Urothelium cell line (cell line): ENCODE measurements around the gene BHMT.
A peak's percentile ranks its signal among the peaks of the same experiment; 100 is the strongest.
"Not testable (repeated sequence)": the region's sequence is repeated elsewhere in the genome, so short reads cannot be mapped to it uniquely, and the experiment has no call there.

ENCODE experiments used
- DNase-seq: peaks from one replicate; pipeline ENCODE4 v3.0.0; 2011; ENCODE audit warnings: low spot score, mixed read lengths
- FAIRE-seq: peaks from 2 replicates; lab custom pipeline; 2011; peaks lifted over from hg19 to GRCh38; lab: Jason Lieb, UNC

BHMT gene

GRCh38 chr5:79111960-79112702 lies 522 bp downstream of the BHMT start:
- DNase-seq (no peak), FAIRE-seq (no peak)

GRCh38 chr5:79112703-79113058 lies 1.1 kb downstream of the BHMT start:
- FAIRE-seq (no peak), DNase-seq (no peak)

GRCh38 chr5:79119486-79119885 lies 7.9 kb downstream of the BHMT start:
- no peak for DNase-seq
- FAIRE-seq, result no peak

- DNase-seq, result no peak
- no peak for FAIRE-seq
These were observed 8.6 kb downstream of the BHMT start for GRCh38 chr5:79120221-79120620.

- no peak for FAIRE-seq
- DNase-seq, result no peak
These were observed 11.4 kb downstream of the BHMT start for GRCh38 chr5:79122973-79123372.

- FAIRE-seq (no peak), DNase-seq (no peak)
These were observed 13.0 kb downstream of the BHMT start for GRCh38 chr5:79124607-79125006.

- no peak for FAIRE-seq
- no peak for DNase-seq
These were observed 19.2 kb downstream of the BHMT start for GRCh38 chr5:79130781-79131180.

GRCh38 chr5:79133121-79133656 lies 21.6 kb downstream of the BHMT start:
- DNase-seq, result no peak
- FAIRE-seq, result no peak

- DNase-seq, result peak; percentile 62
- peak; percentile 74 for FAIRE-seq
These were observed 22.2 kb downstream of the BHMT start for GRCh38 chr5:79133657-79134451.

- DNase-seq (no peak), FAIRE-seq (no peak)
These were observed 24.4 kb downstream of the BHMT start for GRCh38 chr5:79135790-79136553.

- FAIRE-seq (no peak), DNase-seq (no peak)
These were observed 25.0 kb downstream of the BHMT start for GRCh38 chr5:79136618-79137017.

- no peak for FAIRE-seq
- DNase-seq, result no peak
These were observed 28.9 kb downstream of the BHMT start for GRCh38 chr5:79140553-79140952.

GRCh38 chr5:79143684-79144379 lies 32.2 kb downstream of the BHMT start:
- FAIRE-seq (no peak), DNase-seq (peak; percentile 35)

- no peak for FAIRE-seq
- DNase-seq, result no peak
These were observed 35.5 kb downstream of the BHMT start for GRCh38 chr5:79147076-79147475.

GRCh38 chr5:79149433-79149832 lies 37.8 kb downstream of the BHMT start:
- FAIRE-seq (no peak), DNase-seq (no peak)

- no peak for FAIRE-seq
- DNase-seq, result no peak
These were observed 40.5 kb downstream of the BHMT start for GRCh38 chr5:79151942-79152671.

GRCh38 chr5:79157305-79157704 lies 45.7 kb downstream of the BHMT start:
- FAIRE-seq, result no peak

GRCh38 chr5:79161647-79162046 lies 50.0 kb downstream of the BHMT start:
- DNase-seq, FAIRE-seq: not testable (repeated sequence)

More at GRCh38 chr5:79157305-79157704, 45.7 kb downstream of the BHMT start:
- DNase-seq, result no peak

GRCh38 chr5:79168031-79168430 lies 56.4 kb downstream of the BHMT start:
- FAIRE-seq (no peak), DNase-seq (no peak)

- FAIRE-seq, result no peak
- DNase-seq, result no peak
These were observed 59.1 kb downstream of the BHMT start for GRCh38 chr5:79170661-79171060.
